ENCODE measurements around the gene TXNDC17. TPM values are rescaled to one million over a fixed set of nuclear protein-coding genes. Genes with fewer than 3 reads are reported as not detected.

Gene TXNDC17
- total RNA-seq, 1 donor from 2014 or later: 42.7 TPM

DNA sequence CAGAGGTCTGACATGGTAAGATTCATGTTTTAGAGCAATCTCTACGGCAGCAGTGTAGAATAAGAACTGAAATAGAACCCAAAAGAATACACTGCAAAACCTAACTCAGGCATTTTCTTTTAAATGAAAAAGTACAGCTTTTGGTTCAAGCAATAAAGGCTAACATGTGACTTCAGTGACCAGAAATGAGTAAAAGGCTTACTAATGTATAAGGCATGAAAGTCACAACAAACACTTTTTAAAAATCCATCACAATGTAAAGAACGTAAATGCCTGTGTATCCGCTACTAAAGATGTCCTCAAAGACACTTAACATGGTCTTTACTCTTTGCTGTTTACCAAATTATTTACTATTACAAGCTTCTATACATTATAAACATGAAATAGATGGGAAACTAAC lies 16.9 kb upstream of the TXNDC17 start:
- Mint-ChIP-seq H3K27ac (no peak overlapping the region), H3K4me1 (no peaks in the 10 kb centered on the region), H3K9me3 (no peaks in the 10 kb centered on the region), H3K36me3 (ENCODE audit: low read depth) (peaks cover 70% of the 10 kb centered on the region), H3K27me3 (no peaks in the 10 kb centered on the region), H3K4me3 (no peak overlapping the region)
- CTCF ChIA-PET: no interaction called here
- intact Hi-C loops (cut with micrococcal nuclease): no loop called here
- POLR2A ChIA-PET: no interaction called here
- TF ChIP-seq, protein P1, sequence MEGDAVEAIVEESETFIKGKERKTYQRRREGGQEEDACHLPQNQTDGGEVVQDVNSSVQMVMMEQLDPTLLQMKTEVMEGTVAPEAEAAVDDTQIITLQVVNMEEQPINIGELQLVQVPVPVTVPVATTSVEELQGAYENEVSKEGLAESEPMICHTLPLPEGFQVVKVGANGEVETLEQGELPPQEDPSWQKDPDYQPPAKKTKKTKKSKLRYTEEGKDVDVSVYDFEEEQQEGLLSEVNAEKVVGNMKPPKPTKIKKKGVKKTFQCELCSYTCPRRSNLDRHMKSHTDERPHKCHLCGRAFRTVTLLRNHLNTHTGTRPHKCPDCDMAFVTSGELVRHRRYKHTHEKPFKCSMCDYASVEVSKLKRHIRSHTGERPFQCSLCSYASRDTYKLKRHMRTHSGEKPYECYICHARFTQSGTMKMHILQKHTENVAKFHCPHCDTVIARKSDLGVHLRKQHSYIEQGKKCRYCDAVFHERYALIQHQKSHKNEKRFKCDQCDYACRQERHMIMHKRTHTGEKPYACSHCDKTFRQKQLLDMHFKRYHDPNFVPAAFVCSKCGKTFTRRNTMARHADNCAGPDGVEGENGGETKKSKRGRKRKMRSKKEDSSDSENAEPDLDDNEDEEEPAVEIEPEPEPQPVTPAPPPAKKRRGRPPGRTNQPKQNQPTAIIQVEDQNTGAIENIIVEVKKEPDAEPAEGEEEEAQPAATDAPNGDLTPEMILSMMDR (IDR thresholded peaks at IDR 0.05): no peak
- ATAC-seq (ENCODE audit: low read depth) (no peak), DNase-seq (no peak)

DNA sequence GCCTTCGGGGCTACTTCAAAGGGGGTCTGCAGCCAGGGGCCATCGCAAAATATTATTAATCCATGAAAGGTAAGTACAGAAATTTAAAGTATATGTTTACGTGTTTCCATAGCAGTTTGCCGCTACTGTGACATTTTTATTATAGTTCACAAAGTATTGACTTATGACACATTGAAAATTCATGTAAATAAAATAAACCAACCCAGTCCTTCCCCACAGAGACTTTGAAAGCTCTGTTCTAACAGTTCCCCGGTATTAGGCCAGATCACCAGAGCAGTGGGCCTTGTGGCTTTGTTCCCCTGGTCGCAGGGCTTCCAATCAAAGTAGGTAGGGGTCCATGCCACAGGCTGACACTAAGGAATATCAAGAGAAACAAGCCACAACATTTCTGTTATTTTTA lies 14.2 kb upstream of the TXNDC17 start:
- POLR2A ChIA-PET: no interaction called here
- H3K9me3 Mint-ChIP-seq: no peaks in the 10 kb centered on the region
- ATAC-seq (ENCODE audit: low read depth): no peak
- H3K36me3 Mint-ChIP-seq (ENCODE audit: low read depth): peaks cover 74% of the 10 kb centered on the region
- no peaks in the 10 kb centered on the region for H3K27me3 Mint-ChIP-seq
- TF ChIP-seq, protein P1 (IDR thresholded peaks at IDR 0.05): no peak
- intact Hi-C loops (cut with micrococcal nuclease): no loop called here
- CTCF ChIA-PET: no interaction called here
- H3K4me3 Mint-ChIP-seq: no peak overlapping the region
- H3K27ac Mint-ChIP-seq: no peak overlapping the region
- H3K4me1 Mint-ChIP-seq: no peaks in the 10 kb centered on the region
- DNase-seq: no peak

DNA sequence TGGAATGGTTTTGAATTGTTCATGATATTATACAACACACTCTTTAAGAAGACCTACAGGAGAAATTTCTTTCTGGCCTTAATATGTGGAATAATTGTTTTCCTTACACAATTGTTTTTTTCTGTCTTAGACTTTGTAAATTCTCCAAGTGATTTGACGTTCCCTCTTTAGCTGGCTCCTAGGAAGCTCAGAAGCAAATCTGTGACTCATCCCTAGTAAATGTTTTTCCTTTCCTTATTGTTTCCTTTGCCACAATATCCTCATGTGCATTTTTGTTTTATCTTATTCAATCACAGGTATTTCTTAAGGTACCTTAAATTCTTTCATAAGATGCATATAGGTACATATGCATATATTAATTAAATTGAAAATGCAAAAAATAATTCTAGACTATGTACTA lies 13.8 kb upstream of the TXNDC17 start:
- CTCF ChIA-PET: no interaction called here
- Mint-ChIP-seq H3K27me3 (no peaks in the 10 kb centered on the region), H3K4me3 (no peak overlapping the region), H3K36me3 (ENCODE audit: low read depth) (peaks cover 70% of the 10 kb centered on the region), H3K27ac (no peak overlapping the region), H3K9me3 (no peaks in the 10 kb centered on the region), H3K4me1 (no peaks in the 10 kb centered on the region)
- ATAC-seq (ENCODE audit: low read depth) (no peak), DNase-seq (no peak)
- intact Hi-C loops (cut with micrococcal nuclease): no loop called here
- POLR2A ChIA-PET: no interaction called here
- TF ChIP-seq, protein P1 (IDR thresholded peaks at IDR 0.05): no peak

DNA sequence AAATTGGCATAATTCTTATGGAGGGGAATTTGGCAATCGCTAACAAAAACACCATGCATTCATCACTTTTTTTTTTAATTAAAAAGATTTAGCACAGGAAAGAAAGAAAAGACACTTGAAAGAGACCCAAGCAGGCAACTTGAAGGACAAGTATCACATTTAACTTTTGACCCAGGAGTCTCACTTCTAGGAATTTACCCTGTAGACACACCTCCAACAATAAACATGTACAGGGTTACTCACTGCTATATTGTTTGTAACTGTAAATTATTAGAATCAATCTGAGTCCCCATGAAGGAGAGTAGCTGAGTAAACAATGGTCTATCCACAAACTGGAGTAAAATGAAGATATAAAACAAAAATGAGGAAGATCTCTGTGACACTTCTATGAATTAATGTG lies 10.5 kb upstream of the TXNDC17 start:
- ChIA-PET POLR2A (interaction anchor here (0.7 kb wide), 1 partner anchor 168 kb away, joined by 3 read pairs; no protein-coding TSS in a partner anchor), CTCF (no interaction called here)
- Mint-ChIP-seq H3K27ac (no peak overlapping the region), H3K36me3 (ENCODE audit: low read depth) (peaks cover 74% of the 10 kb centered on the region), H3K27me3 (no peaks in the 10 kb centered on the region), H3K9me3 (peaks cover 2% of the 10 kb centered on the region), H3K4me3 (no peak overlapping the region), H3K4me1 (no peaks in the 10 kb centered on the region)
- intact Hi-C loops (cut with micrococcal nuclease): no loop called here
- ATAC-seq (ENCODE audit: low read depth) (no peak), DNase-seq (no peak)
- TF ChIP-seq, protein P1 (IDR thresholded peaks at IDR 0.05): no peak

DNA sequence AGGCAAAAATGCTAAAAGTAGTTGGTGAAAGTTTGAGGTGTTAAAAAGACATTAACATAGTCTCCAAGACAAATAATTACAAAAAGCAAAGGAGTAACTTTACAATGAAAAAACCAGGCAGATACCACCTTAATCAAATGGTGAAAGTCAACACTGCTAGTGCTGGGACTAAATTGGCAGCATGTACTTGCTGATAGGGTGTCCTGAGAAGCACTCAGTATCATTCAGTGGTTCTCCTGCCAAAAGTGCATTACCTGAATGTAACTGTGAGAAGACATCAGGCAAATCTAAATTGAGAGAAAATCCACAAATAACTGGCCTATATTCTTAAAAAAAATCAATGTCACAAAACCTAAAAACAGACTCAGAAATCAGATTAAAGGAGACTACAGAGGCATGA lies 8.3 kb upstream of the TXNDC17 start:
- CTCF ChIA-PET: no interaction called here
- peaks cover 59% of the 10 kb centered on the region for H3K36me3 Mint-ChIP-seq (ENCODE audit: low read depth)
- no peak for ATAC-seq (ENCODE audit: low read depth)

More for the DNA sequence above, 8.3 kb upstream of the TXNDC17 start:
- H3K27me3 Mint-ChIP-seq: no peaks in the 10 kb centered on the region
- peaks cover 2% of the 10 kb centered on the region for H3K9me3 Mint-ChIP-seq
- no peak overlapping the region for H3K4me3 Mint-ChIP-seq
- intact Hi-C loops (cut with micrococcal nuclease): no loop called here
- DNase-seq: no peak
- no peak overlapping the region for H3K27ac Mint-ChIP-seq
- H3K4me1 Mint-ChIP-seq: no peaks in the 10 kb centered on the region
- TF ChIP-seq, protein P1 (IDR thresholded peaks at IDR 0.05): no peak
- POLR2A ChIA-PET: no interaction called here
